Endometrial microvascular endothelial cells (primary cell): ENCODE results near the gene ACOXL. TPM values are rescaled to one million over a fixed set of nuclear protein-coding genes. Genes with fewer than 3 reads are reported as not detected.

Experiments
- in situ Hi-C: cut with HindIII; loops from 2 replicates; pipeline ENCODE4 v1.10.0; 2017; ENCODE audit warnings: low sequenced_read_pairs, low pct_unique_long_range_greater_than_20kb; ENCODE audit errors: inconsistent ontology term
- total RNA-seq: library from RNA; depleted of rRNA; stranded (reverse); fragments of >200 nt; gene quantifications from one replicate; pipeline ENCODE4 v1.2.3, GENCODE V29; 2015; ENCODE audit errors: inconsistent ontology term

ACOXL gene
- total RNA-seq, 1 donor from 2014 or later, result not detected

DNA sequence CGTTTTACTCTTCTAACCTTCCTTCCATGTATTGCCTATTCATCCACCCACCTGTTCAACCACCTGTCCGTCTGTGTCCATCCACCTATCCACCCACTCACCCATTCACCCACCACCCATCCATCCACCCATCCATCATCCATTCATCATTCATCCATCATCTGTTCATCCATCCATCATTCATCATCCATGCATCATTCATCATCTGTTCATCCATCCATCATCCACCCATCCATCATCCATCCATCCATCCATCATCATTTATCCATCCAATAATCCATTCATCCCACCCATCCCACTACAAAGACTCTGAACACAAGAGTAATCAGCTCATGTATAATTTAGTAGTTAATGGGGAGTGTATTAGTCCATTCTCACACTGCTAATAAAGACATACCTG lies 78.0 kb downstream of the ACOXL start:
- in situ Hi-C loops, result no loop called here

DNA sequence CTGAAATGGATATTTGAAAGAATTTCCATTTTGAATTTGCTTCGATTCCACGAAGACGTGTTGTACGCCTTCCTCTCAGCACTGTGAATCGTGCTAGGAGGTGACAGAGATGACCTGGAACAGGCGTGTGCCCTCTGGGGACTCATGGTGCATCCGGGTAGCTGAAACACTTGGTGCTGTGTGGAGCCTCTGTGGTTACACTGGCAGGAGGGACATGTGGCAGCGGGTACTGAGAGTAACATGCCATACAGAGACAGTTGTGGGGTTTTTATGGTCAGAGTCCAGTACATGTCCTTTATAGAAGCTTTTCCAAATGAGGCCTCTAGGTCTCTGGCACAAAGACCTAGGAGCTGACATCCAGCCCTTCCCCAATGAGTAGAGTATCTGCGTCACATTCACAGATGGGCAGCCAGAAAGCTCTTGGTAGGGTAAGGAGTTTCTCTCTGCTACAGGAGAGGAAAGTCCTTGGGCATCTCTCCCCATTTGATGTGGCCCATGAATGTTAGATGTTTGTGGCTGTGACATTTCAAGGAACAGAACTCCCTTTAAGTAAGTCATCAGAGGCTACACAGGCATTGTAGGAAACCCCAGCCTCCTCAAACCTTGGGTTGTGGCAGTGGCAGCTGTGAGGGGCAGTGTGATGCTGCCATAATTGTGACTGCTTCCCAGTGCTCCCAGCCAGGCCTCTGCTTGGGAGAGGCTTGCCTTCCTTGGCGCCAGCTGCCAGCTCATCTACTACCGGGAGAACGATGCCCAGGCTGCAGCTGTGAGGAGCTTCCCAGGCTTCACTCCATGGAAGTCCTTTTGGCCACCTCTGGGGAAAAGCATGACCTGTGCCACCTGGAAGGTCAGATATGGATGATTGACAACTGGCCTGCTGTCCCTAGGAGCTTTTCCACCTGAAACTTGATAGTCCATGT lies 80.6 kb downstream of the ACOXL start:
- in situ Hi-C loops, result no loop called here

DNA sequence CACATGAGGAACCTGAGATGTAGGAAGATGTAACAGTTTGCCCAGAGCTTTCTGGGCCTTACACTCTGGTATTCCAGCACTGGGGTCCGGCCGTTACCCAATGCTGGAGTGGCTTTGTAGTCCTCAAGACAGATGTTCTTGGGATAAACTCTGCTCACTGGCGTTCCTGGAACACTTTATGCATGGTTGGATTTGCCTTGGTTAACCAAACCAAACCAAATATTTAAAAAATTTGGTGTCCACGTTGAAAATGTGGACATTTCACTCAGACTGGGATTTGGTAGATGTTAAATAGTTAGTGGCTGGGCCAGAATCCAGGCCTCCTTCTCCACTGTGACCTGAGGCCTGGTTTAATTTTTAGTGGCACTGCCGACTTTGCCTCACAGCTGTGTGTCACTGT lies 81.5 kb downstream of the ACOXL start:
- in situ Hi-C loops, result no loop called here

DNA sequence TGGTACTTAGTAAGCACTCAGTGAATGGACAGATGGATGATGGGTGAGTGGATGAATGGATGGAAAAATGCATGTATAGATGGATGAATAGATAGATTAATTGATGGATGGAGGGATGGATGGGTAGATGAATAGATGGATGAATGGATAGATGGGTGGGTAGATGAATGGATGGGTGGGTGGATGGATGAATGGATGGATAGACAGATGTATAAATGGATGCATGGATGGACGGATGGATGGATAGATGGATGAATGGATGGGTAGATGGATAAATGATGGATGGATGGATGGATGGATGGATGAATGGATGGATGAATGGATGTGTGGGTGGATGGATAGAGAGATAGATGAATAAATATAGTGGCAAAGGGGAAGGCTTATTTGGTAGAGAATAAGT lies 83.6 kb downstream of the ACOXL start:
- in situ Hi-C loops, result no loop called here

DNA sequence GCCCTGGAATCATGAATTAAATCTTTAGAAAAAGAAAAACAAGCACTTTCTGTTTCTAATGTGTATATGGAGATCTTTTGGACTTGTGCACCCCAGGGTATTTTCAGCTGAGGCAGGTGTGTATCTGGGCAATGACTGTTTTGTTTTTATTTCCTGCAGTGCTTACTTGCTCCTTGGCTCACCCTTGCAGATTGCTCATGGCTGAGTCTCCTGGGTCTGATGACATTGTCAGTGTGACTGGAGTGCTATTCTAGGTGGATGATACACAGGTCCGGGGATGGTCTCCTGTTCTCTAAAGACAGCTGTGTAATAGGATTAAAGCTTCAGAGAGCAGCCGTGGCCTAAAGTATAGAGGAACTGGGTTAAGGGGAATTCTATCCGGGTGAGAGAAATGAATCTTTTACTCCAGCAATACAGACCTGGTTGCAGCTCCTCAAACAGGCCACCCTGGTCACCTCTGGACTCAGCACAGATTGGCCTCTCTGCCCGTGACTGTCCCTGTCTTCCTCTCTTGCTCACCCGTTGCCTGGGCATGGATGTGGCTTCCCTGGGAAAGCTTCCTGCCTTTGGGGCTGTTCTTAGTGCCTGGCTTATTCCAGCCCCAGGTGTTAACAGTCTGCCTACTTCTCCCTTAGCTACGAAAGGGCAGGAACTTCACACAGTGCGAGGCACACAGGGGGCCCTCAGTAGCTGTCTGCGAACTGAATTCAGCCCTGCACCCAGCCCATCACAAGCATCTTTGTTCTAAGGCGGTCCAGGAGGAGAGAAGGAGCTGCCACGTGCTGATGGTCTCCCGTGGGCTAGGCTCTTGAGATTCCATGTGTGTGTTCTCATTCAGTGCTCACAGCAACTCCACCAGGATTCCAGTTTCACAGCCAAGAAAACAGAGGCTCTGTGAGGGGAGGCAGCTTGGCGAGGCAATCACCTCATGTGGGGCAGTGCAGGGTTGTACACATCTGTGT lies 84.3 kb downstream of the ACOXL start:
- in situ Hi-C loops, result no loop called here

DNA sequence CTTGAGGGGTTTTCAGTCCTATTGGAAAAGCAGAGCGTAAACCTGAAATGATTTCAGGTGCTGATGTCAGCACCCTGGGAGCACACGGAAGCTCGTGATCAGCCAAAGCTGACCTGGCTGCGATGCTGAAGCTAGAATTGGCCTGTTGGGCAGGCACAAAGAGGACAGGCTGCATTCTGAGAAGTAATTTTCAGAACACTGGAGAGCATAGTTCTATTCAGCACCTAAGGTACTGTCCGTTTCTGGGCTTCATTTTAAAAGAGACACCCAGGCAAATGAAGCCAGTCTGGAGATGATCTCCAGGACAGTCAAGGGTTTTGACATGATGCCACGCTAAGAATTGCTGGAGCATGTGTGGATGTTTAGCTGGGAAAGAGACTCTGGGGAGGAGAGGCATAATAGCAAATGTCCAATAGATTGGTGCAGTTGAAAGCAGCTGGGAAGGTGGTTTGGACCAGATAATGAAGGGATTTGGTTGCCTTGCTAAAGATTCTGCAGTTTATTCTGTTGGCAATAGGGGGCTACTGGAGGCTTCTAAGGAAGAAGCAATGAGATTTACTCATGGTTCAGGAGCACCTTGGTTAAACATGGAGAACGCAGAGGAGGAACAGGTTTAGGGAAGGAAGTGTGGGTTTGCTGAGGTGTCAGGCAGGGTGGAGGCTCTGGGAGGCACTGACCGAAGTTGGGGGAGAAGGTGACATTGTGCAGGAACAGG lies 86.6 kb downstream of the ACOXL start:
- in situ Hi-C loops, result no loop called here

DNA sequence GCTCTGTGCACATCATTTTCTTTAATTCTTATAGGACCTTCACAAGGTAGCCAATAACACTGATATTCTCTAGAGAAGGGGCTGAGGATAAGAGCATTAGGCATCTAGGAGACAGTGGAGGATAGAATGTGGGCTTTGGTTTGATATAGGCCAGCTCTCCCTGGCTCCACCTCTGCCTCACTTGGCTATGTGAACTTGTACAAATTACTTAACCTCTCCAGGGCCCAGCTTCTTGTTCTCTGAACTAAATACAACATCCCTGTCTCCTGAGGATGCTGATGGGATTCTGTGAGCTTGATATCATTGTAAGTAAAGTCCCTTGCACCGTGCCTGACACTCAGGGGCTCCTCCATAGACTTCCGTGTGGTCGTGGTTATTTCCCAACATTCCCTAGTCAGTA lies 87.3 kb downstream of the ACOXL start:
- in situ Hi-C loops, result no loop called here

DNA sequence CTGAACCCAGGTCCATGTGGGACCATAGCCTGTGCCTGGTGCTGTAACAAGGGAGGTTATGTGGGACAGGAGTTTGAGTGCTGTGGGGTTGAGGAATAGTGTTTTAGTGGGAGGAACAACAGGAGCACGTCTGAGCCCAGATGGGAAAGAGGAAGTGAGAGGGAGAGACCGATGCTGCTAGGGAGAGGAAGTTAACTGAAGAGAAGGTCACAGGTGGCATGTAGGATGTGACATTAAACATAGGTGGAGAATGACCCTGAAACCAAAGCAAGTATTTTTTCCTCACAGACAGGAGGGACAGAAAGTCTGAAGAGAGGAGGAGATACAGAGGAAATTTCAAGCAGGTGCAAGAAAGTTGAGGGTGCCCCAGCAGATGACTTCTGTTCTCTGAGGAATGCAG lies 87.8 kb downstream of the ACOXL start:
- in situ Hi-C loops, result no loop called here

DNA sequence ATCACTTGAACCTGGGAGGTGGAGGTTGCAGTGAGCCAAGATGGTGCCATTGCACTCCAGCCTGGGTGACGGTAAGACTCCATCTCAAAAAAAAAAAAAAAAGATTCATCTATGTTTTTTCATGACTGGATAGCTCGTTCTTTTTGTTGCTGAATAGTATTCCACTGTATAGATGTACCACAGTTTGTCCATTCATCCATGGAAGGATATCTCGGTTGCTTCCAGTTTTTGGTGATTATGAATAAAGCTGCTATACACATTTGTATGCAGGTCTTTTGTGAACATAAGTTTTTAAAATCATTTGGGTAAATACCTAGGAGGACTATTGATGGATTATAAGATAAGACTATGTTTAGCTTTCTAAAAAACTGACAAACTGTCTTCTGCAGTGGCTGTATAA lies 90.8 kb downstream of the ACOXL start:
- in situ Hi-C loops, result no loop called here

DNA sequence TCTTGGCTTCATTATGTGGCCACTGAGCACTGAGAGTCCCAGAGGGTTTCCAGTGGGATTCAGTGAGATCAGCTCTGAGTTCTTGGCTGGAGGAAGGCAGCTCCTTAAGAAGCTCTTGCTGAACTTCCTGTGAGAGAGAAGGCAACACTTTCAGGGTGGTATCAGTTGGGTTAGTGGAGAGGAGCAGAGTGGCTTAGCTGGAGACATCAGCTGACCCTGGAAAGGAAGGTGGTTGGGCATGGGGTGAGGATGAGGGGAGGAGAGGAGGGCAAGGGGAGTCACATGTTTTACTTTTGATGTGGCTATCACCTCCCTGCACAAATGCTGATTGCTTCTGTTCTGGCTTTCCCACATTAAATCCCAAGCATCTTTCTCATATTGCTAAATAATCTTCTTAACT lies 95.1 kb downstream of the ACOXL start:
- in situ Hi-C loops, result no loop called here

DNA sequence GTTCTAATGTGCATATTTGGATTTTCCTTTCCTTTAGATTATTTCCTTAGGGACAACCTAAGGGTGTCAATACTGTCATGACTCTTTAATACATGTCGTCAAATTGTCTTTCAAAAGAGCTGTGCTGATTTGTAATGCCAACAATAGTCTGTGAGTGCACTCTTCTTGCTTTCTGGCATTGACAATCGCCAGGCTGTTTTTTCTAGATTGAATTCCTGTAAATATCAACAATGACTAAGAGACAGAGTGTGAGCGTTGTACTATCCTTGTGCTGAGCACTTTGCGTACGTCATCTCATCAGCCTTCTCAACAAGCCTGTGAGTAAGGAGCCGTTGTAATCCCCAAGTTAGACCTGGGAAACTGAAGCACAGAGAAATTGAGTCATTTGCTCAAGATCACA lies 96.0 kb downstream of the ACOXL start:
- in situ Hi-C loops, result no loop called here

DNA sequence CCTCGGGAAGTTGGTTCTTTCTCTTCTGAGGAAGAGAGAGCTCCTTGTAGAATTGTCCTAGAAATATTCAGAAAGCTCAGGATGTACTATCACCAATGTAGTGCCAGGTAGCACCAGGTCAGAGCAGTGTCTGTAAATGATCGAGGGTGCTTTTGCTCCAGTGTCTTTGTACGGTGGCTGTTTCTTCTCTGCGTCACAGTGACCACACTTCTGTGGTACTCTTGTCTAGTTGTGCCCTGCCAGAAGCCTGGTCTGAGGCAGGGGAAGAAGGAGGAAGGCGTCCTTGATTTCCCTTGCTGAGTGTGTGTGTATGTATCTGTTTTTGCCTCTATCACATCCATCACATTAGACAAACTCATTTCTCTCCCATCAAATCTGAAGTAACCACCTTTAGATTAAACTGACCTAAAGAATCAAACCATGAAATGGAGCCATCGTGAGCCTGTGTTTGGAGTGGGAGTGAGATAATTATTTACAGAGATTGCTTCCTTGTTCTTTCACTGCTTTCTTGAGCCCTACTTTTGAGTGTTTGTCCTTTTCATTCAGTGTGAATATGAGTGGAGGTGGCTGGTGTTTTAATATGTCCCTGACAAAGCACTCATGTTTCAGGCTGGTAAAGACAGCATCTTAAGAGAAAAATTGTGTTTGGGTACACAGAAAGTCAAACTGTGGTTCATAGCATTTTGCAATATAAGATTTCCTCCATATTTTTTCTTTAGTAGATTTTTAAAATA lies 97.2 kb downstream of the ACOXL start:
- in situ Hi-C loops, result no loop called here

DNA sequence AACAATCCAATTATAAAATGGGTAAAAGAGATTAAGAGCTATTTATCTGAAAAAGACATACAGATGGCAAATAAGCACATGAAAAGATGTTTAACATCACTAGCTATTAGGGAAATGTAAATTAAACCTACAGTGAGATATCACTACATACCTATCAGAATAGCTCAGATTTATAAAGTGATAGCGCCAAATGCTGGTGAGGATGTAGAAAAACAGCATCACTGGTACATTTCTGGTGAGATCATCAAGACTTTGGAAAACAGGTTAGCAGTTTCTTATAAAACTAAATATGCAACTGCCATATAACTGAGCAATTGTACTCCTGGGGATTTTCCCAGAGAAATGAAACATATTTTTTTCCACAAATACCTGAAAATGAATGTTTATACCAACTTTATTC lies 100.4 kb downstream of the ACOXL start:
- in situ Hi-C loops, result no loop called here

DNA sequence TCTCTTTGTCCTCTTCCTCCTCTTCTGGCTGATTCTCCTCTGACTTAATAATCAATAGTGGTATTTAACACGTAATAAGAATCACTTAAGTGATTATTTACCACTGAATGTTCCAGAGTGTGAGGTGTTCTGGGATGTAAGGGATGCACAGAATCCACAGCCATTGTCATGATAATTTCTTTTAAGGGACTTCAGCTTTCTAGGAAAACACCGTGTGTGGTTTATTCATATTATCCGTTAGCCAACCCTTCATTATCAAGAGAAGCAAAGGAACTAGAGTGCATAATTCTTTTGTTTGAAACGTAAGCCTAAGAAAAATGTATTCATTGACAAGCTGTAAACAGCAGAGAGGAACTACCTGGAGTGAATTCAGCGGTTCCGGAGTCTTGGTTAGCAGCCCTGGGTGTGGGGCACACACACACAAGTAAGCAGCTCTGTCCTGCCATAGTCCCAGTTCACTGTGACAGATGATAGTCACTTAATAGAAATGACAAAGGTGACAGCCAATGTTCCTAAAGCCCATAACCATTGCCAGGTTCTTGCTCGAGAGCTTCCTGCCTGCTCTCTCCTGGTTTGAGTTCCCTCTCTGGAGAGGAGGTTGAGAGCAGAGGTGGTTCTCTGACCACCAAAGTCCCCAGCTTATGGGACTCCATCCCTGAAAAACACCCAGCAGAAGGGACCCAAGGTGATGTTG lies 101.9 kb downstream of the ACOXL start:
- in situ Hi-C loops, result no loop called here

DNA sequence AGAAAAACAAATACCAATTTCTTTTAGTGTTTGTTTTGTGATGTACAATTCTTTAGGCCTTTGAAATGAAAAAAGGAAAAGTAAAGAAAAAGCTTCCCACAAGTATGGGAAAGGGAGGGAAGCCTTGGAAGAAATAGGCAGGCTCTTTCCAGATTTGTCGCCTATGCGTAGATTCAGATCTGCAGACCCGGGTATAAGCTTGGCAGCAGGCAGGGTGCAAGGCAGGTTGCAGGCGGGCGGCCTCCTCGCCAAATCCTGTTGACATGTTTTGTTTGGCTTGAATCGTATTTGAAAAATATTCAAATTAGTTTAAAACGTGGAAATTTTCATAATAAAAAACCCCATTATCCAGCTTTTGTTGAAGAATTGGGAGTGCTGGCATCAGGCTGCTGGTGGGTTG lies 104.3 kb downstream of the ACOXL start:
- in situ Hi-C loops, result no loop called here

DNA sequence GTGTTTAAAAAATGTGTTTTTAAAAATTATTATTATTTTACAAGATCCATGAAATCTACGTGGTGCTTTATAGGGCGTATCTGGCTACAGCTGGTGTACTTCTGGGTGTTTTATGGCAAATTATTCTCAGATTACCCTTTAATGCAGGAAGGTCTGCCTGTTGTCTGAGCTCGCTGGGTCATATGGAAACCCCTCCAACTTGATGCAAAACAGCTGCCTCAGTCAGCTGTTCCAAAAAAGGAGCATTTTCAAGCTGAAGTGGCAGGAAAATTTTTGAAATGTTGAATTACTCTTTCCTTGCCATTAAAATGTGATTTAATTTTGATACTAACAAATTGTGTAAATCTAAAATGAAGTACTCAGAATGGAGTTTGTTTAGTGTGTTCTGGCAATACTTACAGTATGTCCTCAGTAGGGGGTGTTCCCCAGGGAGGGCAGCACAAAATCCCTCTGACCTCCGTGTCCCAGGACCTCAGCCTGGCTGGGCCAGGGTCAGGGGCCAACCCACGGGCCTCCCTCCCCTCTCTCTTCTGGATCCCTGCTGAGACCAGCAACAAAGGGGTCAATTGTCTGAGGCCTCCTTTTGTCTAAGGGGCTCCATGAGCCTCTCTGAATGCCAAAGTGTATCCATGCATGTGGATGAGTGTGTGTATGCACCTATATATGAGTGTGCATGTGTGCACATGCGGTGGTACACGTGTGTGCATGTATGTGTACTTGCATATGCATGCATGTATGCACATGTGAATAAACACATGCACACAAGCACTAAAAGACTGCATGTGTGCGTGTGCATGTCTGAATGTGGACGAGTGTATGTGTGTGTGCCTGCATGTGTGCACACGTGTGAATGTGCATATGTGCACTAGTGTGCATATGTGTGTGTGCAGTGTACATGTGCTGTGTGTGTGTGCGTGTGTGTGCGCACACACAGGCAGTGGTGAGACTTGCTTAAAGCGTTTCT lies 105.4 kb downstream of the ACOXL start:
- in situ Hi-C loops, result no loop called here
